CD4-positive, alpha-beta T cell treated with Interleukin-17A for 1 hour (primary cell): ENCODE measurements around the gene NTNG2.
"Not testable (repeated sequence)": the region's sequence is repeated elsewhere in the genome, so short reads cannot be mapped to it uniquely, and the experiment has no call there.

ENCODE experiments used
- DNase-seq: peaks from one replicate; pipeline ENCODE4 v3.0.0-alpha.2; 2020

Gene NTNG2, protein sequence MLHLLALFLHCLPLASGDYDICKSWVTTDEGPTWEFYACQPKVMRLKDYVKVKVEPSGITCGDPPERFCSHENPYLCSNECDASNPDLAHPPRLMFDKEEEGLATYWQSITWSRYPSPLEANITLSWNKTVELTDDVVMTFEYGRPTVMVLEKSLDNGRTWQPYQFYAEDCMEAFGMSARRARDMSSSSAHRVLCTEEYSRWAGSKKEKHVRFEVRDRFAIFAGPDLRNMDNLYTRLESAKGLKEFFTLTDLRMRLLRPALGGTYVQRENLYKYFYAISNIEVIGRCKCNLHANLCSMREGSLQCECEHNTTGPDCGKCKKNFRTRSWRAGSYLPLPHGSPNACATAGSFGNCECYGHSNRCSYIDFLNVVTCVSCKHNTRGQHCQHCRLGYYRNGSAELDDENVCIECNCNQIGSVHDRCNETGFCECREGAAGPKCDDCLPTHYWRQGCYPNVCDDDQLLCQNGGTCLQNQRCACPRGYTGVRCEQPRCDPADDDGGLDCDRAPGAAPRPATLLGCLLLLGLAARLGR

GRCh38 chr9:132161743-132162184 lies at the start of gene NTNG2:
Gene NTNG2, plus strand, starts transcription at chr9:132162058. Its CDS starts 4,774 bp downstream, at chr9:132166832.
- DNase-seq = no peak

- peak; percentile 13 for DNase-seq
These were observed 47.7 kb upstream of the NTNG2 start for GRCh38 chr9:132114102-132114707.

- no peak for DNase-seq
These were observed 45.3 kb upstream of the NTNG2 start for GRCh38 chr9:132116583-132116982.

DNA sequence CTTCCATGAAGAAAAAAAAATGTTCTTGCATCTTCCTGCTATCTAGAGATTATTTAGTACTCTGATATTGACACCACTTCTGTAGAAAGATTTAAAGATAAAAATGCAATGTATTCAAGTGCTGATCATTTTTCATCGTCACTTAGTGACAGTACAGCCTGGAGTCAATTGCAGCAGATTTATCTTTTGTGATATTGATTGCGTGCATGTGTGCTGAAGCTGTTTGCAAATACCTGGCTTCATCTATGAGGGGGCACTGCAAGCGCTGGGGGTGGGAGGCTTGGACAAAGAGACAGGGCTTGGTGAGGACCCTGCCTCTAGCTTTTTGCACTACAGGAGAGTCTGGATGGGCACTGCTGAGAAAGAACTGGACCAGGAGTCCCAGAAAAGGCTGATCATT lies 44.2 kb upstream of the NTNG2 start:
- no peak for DNase-seq

DNA sequence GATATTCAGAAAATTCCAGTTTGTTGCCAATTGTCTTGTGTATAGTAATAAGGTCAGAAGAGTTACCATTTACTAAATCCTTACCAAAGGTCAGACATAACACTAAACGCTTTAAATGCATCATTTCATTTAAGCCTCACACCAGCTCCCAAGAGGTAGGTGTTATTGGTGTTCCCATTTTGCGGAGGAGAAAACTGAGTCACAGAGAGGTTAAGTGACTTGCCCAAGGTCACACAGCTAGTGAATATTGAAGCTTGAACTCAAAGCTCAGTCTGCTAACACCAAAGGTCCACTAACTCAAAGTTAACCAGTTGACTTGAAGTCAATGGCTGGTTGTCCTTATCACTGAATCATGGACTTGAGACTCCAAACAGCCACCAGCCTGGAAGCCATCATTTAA lies 40.8 kb upstream of the NTNG2 start:
- no peak for DNase-seq

DNA sequence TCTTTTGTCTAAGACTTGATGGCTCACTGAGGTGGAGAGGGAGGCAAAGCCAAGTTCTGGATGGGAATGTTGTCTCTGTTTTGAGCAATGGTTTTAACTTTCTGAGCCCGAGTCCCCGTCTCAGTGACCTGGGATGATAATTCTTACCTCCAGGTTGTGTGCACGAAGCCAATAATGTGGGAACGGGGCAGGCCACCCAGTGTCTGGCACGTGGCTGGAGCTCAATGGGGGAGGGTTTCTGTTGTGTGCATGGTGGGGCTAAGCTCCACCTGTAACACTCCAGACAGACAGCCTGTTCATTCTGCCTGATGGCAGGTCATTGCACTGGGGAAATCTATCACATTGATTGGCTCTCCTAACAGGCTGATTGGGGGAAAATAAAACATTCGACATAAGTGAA lies 37.1 kb upstream of the NTNG2 start:
- no peak for DNase-seq

GRCh38 chr9:132125361-132125760 lies 36.5 kb upstream of the NTNG2 start:
- DNase-seq = no peak

DNA sequence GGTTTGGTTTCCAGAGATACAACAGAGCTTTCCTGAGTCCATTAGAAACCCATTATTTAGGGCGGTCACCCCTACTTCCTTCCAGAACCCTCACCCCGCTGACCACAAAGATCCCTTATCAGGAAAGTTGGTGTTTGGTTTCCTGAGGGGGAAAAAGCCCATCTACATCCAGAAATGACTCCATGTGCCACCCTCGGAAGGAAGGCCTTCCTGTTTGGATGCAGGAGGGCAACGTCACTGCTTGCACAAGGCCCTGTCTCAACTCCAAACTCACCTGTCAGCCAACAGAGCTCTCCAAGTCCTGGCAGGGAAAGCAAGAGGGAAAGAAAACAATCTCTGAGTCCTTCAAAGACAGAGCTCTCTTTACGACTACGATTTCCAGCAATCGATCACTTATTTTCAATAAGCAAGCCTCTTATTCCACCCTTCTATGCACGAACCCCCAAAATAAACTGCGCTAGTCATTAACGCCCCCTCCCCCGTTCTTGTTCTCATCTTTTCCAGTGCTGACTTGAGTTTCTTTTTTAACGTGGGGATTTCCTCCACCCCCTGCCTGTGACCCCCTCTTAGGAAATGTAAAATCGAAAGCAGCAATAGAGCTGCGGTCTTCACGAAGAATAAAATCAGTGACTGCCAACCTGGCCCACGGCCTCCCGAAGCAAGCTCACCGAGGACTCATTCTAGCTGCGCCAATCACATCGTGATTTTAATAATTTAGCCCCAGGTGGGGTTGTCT lies 35.7 kb upstream of the NTNG2 start:
- DNase-seq = peak; percentile 8

DNA sequence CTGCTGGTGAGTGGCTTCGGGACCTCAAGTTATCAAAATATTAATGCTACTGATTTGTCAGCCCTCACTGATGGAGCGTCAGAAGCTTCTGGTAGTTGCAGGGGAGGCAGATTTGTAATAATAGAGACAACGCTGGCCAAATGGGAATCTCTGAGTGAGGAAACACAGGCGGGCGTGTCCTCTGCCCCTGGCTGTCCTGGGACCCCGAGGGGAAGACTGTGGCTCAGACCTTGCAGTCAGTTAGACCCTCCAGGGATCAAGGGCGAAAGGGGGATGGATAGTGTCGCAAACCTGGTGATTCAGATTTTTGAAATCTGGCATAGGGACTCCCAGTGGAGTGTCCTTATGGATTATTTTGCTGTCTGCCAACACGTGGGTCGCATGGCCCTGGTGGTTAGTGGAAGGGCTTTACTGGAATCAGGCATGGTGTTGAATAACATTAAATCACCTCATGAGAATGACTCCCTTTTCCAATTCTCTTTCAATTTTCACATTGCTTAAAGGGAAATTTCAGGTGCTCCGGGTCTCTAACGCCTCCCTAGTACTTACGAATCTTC lies 35.1 kb upstream of the NTNG2 start:
- no peak for DNase-seq

DNA sequence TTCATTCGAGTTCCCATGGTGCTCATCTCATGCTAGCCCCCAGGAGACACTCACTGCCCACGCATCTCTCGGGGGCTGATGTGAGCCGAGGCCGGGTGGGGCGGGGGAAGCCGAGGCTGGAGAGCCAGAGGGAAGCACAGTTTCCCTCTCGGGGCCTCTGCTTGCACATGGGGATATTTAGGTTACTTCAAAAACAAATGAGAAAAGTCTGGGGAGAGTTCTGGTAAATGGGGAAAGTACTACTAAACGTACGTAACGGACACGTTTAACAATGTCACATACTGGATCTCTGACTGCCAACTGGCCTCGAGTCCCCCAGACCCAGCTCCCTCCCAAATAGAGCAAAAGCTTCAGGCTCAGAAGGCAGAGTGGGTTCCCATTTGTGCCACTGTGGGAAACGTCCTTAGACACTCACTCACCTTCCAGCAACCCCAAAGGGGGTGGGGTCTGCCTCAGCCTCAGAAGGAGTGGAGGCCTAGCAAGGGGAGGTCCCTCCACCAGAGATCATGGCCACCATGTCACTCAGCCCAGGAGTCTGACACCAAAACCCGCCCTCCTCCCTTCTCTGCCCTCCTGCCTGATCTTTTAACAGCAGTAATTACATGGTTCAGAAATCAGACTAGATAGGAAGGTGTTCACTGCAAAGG lies 33.8 kb upstream of the NTNG2 start:
- no peak for DNase-seq

- no peak for DNase-seq
These were observed 32.3 kb upstream of the NTNG2 start for GRCh38 chr9:132129535-132129934.

GRCh38 chr9:132134085-132134484 lies 27.8 kb upstream of the NTNG2 start:
- not testable (repeated sequence) for DNase-seq

DNA sequence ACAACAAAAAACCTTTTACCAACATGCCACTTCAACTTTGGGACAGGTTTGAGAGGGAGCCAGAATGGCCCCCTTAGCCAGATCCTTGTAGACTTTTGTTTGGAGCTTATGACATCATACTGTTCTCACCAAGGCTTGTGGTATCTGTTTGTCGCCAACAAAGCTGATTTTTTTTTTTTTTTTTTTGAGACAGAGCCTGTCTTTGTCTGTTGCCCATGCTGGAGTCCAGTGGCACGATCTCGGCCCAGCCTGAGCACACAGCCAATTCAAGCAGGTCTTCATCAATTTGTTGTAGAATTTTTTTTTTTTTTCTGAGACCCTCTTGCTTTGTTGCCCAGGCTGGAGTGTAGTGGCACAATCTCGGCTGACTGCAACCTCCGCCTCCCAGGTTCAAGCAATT lies 26.4 kb upstream of the NTNG2 start:
- DNase-seq = no peak

- DNase-seq = no peak
These were observed 25.6 kb upstream of the NTNG2 start for GRCh38 chr9:132136151-132136780.

DNA sequence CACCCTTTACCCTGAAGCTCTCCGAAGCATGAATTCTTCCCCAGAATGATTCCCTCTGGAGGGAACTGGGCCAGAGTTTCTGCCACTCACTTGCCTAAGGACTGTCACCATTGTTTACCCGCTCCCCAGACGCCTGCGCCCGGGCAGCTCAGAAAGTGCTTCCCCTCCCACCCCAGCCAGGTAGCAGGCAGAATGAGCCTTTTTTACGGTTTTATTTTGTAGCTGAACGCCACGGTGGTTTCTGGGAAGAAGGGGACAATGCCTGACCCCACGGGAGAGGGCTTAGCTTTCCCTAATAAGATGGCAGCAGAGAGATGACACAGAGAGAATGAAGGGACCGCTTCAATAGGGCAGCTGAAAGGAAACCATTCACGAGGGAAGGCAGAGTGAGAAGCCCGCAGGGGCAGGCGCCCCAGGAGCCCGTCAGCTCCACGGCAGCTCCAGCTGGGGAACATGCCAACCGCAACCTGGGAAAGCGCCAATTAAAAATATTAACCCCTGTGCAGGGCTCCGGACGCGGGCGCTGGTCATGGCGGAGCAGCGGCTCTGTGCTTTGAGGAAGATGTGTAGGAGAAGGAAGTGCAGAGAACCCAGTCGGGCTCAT lies 20.4 kb upstream of the NTNG2 start:
- no peak for DNase-seq

DNA sequence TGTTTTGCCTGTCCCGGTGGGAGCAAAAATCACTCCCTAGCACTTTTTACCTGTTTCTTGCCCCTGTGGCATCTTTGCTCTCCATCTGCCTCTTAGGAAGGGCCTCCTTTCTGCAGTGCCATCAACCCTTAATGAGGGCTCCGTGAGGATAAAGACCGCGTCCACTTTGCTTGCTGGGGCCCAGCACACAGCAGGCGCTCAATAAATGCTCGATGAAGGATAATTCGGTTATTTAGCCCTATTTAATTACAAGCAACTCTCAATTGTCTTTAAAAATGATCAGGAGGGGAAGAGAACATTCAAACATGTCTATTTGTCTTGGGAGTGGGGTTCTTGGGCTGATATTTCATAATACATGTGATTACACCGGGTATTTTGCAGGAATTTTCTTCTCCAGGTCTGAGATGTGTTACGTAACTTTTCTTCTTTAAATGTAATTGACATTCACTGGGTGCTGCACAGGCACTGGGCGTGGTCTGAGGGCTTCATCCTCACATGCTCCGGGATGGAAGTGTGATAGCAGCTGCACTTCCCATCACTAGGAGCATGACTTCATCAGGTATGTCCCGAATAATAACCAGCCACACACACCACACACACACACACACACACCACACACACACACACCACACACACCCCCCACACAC lies 19.8 kb upstream of the NTNG2 start:
- no peak for DNase-seq

- DNase-seq = no peak
These were observed 18.9 kb upstream of the NTNG2 start for GRCh38 chr9:132142924-132143323.

DNA sequence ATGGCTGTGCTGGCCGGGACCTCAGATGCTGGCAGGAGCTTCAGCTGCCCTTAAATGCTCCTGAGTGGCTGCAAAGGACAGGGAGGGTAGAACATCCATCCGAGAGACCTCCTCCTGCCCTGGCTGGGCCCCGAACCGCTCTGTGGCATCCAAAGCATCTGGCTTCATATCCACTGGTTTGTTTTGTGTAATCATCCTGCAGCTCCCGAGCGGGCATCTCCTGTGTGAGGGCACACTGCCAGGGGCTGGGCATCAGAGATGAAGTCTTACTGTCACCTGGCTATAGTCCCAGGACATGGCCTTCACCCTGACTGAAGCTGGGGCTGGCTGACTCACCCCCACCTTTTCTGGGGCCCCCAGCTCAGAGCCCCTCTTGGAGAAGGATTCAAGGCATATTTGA lies 18.5 kb upstream of the NTNG2 start:
- no peak for DNase-seq

GRCh38 chr9:132144708-132145365 lies 17.0 kb upstream of the NTNG2 start:
- no peak for DNase-seq

DNA sequence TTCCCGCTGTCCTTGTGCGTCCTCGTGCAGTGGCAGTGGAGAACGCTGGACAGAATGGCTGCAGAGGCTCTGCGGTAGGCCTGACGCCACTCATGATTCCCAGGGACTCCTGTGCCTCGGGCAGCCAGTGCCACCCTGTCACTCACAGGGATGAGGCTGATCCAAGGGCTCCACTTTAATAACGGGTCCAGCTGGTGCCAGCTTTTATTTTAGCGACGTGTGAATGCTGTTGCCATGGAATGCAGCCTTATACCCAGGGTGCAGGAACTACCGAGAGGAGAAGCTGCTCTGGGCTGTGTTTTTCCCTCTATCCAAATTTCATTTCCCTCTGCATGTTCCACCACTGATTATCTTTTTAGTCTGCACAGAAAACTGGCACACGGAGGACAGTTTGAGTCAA lies 15.8 kb upstream of the NTNG2 start:
- DNase-seq = no peak

DNA sequence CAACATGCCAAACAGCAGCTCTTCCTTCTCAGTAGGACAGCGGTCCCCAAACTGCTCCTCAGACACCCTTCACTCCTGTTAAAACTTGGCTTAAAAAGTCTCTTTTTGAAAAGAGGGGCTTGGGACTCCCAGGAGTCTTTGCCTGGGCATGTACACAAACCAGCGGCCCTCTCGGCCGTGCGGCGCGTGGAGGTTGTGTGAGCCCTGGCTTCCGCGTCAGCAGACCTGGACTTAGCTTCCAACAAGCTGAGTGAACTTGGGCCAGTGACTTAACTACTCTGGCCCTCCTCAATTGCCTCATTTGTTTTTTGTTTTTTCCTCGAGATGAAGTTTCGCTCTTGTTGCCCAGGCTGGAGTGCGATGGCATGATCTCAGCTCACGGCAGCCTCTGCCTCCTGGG lies 15.3 kb upstream of the NTNG2 start:
- DNase-seq = no peak
